ENCODE measurements around the gene PLXDC2.

PLXDC2 gene

DNA sequence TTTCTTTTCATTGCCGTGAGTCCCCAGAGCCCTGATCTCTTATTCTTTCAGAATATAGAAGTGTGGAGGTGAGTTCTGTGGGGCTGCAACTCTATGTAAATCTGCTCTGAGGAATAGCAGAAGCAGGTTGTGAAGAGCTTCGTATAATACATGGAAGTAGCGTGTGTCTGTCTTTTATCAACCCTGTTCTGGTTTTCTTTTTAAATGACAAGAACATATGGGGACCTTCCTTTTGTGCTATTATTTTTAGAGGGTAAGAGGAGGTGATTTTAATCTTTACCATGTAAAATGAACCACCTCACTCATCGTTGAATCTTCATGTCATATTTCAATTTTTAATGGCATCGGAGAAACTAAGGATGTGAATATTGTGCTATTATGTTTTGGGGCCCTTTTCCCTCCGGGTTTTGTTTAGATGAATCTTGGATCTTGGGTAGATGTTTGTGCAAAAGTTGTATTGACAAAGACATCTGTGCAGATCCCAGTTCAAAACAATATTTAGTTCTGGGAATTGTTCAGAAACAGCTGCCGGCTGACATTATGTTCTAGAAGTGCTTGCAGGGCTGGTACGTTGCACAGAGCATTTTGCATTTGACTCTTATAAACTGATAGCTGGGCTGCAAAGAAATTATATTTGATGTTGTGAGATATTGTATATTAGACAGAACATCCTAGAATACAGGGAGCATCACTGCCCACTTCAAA is 46.7 kb downstream of the PLXDC2 start:
- no peak for FAIRE-seq

- no peak for FAIRE-seq
These were observed 49.4 kb downstream of the PLXDC2 start for GRCh38 chr10:19865676-19866075.

- no peak for FAIRE-seq
These were observed 53.1 kb downstream of the PLXDC2 start for GRCh38 chr10:19869370-19869769.

GRCh38 chr10:19872504-19873271 is 56.5 kb downstream of the PLXDC2 start:
- no peak for FAIRE-seq

GRCh38 chr10:19874190-19874589 is 58.0 kb downstream of the PLXDC2 start:
- FAIRE-seq: no peak

GRCh38 chr10:19874791-19875190 is 58.6 kb downstream of the PLXDC2 start:
- FAIRE-seq: no peak

DNA sequence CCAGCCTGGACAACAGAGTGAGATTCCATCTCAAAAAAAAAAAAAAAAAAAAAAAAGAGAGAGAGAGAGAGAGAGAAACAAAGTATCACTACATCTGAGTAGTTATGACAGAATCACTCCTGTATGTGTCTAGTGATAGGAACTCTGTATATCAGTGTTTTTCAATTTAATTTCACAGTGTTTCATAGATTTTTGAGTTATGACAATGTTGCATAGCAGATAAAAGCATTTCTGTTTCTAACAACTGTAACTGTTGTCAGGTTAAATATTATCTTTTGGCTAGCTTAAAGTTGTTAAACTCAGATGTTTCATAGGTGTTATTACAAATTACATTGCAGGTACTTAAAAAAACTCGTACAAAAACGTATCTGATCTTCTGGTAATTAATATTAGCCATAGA is 60.3 kb downstream of the PLXDC2 start:
- FAIRE-seq: no peak

GRCh38 chr10:19877466-19878255 is 61.4 kb downstream of the PLXDC2 start:
- FAIRE-seq: no peak

- no peak for FAIRE-seq
These were observed 66.4 kb downstream of the PLXDC2 start for GRCh38 chr10:19882621-19883020.

DNA sequence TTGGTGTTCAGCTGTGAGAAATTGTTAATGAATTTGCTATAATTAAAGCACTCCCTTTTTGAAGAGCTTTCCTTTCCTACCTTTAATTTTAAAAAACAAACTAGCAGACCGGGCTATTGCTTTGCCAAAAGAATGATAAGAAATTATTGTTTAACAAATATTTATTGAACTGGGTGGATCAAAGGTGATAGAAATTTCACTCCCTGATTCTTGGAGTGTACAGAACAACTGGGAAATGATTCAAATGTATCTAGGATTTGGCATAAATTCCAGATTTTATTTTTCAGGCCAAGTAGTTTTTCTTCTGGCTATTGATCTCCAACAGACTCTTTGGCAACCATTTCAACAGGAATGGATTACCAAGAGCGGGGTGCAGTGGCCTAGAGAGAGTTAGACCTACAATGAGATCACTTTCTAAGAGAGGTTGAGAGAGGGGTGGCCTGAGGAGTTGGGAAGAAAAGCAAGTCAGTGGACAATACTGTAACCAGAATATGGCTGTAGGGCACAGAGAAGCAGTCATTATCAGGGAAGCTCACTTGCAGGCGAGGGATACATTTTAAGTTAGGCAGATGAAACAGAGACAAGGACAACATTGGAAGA is 71.9 kb downstream of the PLXDC2 start:
- FAIRE-seq: no peak

GRCh38 chr10:19889256-19889655 is 73.0 kb downstream of the PLXDC2 start:
- FAIRE-seq: no peak

DNA sequence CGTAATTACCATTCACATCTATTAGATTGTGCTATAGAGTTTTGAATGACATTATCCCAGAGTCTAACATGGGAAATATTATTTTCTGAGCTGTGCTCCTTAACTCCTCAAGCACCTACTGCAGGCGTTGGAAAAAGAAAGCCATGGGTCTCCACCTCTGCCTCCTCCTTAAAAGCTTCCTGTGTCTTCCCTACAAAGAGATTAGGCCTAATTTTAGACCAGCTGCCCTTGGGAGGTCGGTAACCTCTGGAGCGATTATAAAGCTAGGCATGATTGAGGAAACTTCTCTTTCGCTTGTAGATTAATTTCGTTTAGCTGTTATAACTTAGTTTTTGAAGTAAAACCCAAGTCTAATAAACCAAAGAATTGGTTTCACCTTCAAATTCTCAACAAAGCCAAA is 75.2 kb downstream of the PLXDC2 start:
- FAIRE-seq: no peak

DNA sequence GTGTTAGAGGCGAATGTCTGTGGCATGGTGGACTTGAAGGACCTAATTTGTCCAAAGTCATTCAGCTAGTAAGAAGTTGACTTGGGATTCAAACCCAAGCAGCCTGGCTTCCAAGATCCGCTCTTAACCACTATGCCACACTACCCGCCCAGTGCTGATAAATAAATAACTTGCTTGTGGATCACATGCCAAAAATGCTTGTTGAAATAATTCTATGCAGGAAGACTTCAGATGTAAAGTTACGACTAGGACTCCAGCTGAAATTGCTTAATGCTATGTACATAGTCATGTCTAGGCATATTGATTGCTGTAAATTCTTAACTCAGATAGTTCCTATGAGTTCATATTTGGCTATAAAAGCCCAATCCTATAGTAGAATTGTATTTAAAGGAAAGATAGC is 76.0 kb downstream of the PLXDC2 start:
- no peak for FAIRE-seq

DNA sequence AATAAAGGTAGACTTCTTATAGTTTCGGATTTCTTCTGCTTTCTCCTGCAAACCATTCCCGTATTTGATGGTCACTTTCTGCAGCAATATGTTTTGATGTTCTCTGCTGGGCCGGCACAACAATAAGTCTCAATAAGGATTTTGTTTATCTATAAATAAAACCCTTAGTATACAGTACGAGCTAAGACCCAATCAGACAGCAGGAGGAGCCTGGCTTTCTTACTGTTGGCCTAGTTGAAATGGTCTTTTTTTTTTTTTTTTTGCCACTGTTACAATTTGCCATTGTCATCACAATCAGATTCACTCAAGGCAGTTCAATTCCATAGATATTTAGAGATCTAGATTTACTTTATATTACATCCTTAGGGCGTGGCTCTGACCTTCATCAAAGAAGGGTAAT is 76.4 kb downstream of the PLXDC2 start:
- no peak for FAIRE-seq

- FAIRE-seq: no peak
These were observed 79.3 kb downstream of the PLXDC2 start for GRCh38 chr10:19895500-19895899.

DNA sequence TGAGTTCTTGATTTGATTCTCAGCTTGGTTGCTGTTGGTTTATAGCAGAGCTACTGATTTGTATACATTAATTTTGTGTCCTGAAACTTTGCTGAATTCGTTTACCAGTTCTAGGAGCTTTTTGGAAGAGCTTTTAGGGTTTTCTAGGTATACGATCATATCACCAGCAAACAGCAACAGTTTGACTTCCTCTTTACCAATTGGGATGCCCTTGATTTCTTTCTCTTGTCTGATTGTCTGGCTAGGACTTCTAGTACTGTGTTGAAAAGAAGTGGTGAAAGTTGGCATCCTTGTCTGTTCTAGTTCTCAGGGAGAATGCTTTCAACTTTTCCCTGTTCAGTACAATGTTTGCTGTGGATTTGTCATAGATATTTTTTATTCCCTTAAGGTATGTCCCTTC is 86.2 kb downstream of the PLXDC2 start:
- FAIRE-seq: no peak

DNA sequence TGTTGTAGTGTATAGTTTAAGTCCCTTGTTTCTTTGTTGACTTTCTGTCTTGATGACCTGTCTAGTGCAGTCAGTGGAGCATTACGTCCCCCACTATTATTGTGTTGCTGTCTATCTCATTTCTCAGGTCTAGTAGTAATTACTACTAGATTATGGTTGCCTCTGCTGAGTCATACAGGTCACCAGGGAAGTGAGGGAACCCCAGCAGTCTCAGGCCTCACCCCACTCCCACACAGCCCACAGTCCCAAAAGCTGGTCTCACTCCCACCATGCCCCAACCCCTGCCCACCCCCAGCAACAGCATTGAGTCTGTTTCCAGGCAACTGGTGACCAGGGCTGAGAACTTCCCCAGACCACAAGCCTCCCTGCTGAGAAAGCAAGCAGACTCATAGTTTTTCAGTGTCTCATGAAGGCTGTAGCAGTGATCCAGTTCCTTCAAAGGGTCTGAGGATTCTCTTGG is 88.0 kb downstream of the PLXDC2 start:
- no peak for FAIRE-seq

GRCh38 chr10:19906108-19906791 is 90.0 kb downstream of the PLXDC2 start:
- no peak for FAIRE-seq

DNA sequence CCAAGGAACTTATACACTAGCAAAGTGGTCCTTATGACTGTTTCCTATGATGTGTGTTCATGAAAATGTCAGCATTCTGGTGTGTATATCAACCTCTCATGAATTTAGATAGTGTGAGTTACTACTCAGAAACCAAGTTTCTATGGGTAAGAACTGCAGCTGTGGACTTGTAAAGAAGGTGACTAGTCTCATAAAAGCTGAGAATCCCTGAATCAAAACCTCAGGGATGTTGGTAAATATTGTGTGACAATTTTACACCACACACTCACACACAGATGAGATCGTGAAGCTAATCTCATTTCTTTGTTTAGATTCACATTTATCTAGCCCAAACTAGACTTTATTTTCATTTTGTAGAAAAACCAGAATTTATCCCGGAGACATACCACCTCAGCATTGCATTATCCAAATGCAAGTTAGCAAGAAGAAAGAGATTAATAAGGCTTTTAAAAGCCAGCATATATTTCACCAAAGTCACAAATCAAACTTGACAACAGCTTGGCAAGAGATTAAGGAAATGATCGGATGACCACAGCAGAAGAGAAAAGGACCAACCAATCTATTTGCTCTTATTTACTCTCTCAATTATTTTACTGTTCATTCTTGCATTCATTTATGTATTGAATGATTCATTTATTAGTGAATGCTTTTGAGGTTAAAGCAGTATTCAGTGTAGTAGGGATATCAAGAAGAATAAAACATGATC is 92.9 kb downstream of the PLXDC2 start:
- FAIRE-seq: no peak

GRCh38 chr10:19911886-19912285 is 95.7 kb downstream of the PLXDC2 start:
- no peak for FAIRE-seq

DNA sequence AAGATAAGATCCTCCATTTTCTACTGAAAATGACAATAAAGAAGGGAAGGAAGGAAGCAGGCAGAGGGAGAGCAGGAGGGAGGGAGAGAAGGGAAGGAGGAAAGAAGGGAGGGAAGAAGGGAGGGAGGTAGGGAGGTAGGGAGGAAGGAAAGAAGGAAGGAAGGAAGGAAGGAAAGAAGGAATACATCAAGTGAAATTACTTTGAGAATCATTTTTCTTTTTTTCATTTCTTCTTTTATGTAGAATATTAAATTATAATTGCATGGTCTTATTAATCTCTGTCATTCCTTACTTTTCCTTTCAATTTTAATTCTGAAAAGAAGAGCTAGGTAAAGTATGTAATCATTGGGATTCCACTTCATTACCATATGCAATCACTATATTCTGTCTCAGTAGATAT is 97.8 kb downstream of the PLXDC2 start:
- no peak for FAIRE-seq

DNA sequence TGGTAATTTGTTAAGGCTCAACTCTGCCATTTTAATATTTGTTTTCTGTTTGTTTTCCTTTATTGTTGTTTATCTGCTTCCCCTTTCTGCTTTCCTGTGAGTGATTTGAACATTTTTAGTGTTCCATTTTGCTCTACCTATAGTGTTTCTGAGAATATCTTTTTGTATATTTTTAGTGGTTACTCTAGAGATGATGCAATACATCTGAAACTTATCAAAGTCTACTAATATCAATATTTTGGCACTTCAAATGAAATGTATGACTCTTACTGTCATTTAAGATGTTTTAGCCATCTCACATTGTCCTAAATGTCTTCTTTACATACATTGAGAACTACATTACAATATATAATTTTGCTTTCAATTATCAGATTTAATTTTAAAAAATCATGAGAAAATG is 98.9 kb downstream of the PLXDC2 start:
- no peak for FAIRE-seq
